Caco-2 (cell line): ENCODE data around the gene PCDHGB3. TPM values are rescaled to one million over a fixed set of nuclear protein-coding genes. Genes with fewer than 3 reads are reported as not detected.

Source experiments
- BruUV-seq: library from RNA; stranded (reverse); fragments of 400-500 nt; replicated peaks from 2 replicates; lab custom pipeline; 2021; lab: Mats Ljungman, UMichigan
- CTCF ChIA-PET: fragments of 300-600 bp; sonication (Branson Sonifier 250); formaldehyde crosslinking; loops from one replicate; lab custom pipeline; 2022; ENCODE audit warnings: antibody characterized with exemption; lab: Charles Lee
- POLR2A ChIA-PET: fragments of 300-600 bp; sonication (Branson Sonifier 250); formaldehyde crosslinking; loops from one replicate; lab custom pipeline; 2022; ENCODE audit warnings: antibody characterized with exemption; lab: Charles Lee
- DNase-seq, 2 experiments: peaks; one replicate each; pipeline versions ENCODE4 v3.0.0 to v3.0.0-alpha.2; 2020 to 2022
- H3K27me3 ChIP-seq: replicated peaks from 2 replicates; pipeline ENCODE4 v1.6.0; 2011; ENCODE audit warnings: low read length; ENCODE audit not compliant: control insufficient read depth, insufficient read depth
- H3K36me3 ChIP-seq: 2 replicates; pipeline ENCODE4 v1.5.1; 2011; ENCODE audit warnings: low read length; ENCODE audit not compliant: control insufficient read depth, insufficient read depth
- H3K4me1 ChIP-seq: fragments of 250-450 bp; sonication (Bioruptor Pico); 2 replicates; pipeline ENCODE4 v1.5.1; 2020; ENCODE audit warnings: mild to moderate bottlenecking
- H3K4me3 ChIP-seq: 2 replicates; pipeline ENCODE4 v1.5.1; 2011; ENCODE audit warnings: low read depth, mild to moderate bottlenecking, control low read depth, low read length
- H3K9me3 ChIP-seq: fragments of 250-450 bp; sonication (Bioruptor Pico); 2 replicates; pipeline ENCODE4 v1.5.1; 2020; ENCODE audit warnings: mild to moderate bottlenecking, moderate library complexity
- H3K27ac Mint-ChIP-seq: one replicate; pipeline ENCODE4 v1.8.0; 2022; ENCODE audit warnings: mixed read lengths; ENCODE audit not compliant: unreplicated experiment
- H3K27me3 Mint-ChIP-seq: one replicate; pipeline ENCODE4 v1.8.0; 2022; ENCODE audit warnings: mixed read lengths; ENCODE audit not compliant: insufficient read depth, unreplicated experiment
- H3K36me3 Mint-ChIP-seq: one replicate; pipeline ENCODE4 v1.8.0; 2022; ENCODE audit warnings: mild to moderate bottlenecking, mixed read lengths; ENCODE audit not compliant: insufficient read depth, unreplicated experiment
- H3K4me1 Mint-ChIP-seq: one replicate; pipeline ENCODE4 v1.8.0; 2022; ENCODE audit warnings: low read depth, mixed read lengths; ENCODE audit not compliant: unreplicated experiment
- H3K4me3 Mint-ChIP-seq: one replicate; pipeline ENCODE4 v1.8.0; 2022; ENCODE audit warnings: mild to moderate bottlenecking, moderate library complexity, mixed read lengths; ENCODE audit not compliant: unreplicated experiment
- H3K9me3 Mint-ChIP-seq: one replicate; pipeline ENCODE4 v1.8.0; 2022; ENCODE audit warnings: mixed read lengths; ENCODE audit not compliant: unreplicated experiment
- intact Hi-C: fragments of 100-400 bp; cut with micrococcal nuclease; formaldehyde crosslinking; loops from one replicate; pipeline ENCODE4 v1.10.0; 2022; ENCODE audit not compliant: unreplicated experiment
- total RNA-seq: library from RNA; stranded (reverse); gene quantifications from 2 replicates; pipeline ENCODE4 v1.2.3, GENCODE V29; 2022
- TF ChIP-seq, protein P1 (sequence below), 2 experiments: fragments of 200-600 bp in 1 of 2; IDR thresholded peaks; 1 replicate in 1 of 2; 2 replicates in 1 of 2; pipeline versions ENCODE4 v1.5.1 to v1.8.0; 2011 to 2022; ENCODE audit warnings: antibody characterized with exemption in 1 of 2, control low read depth in 1 of 2, inconsistent platforms in 1 of 2, low read depth in 1 of 2, low read length in 1 of 2, mild to moderate bottlenecking in 1 of 2, moderate library complexity in 1 of 2; ENCODE audit not compliant: insufficient read depth in 1 of 2, severe bottlenecking in 1 of 2, unreplicated experiment in 1 of 2

Gene PCDHGB3
- total RNA-seq, 1 experiment from 2014 or later: 0.54 TPM

DNA sequence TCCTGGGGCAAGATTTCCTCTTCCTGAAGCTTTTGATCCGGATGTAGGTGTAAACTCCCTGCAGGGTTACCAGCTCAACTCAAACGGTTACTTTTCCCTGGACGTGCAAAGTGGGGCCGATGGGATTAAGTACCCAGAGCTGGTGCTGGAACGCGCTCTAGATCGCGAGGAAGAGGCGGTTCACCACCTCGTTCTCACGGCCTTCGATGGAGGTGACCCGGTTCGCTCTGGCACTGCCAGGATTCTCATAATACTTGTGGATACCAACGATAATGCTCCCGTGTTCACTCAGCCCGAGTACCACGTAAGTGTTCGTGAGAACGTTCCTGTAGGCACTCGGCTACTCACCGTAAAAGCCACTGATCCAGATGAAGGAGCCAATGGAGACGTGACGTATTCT is 14.4 kb upstream of the PCDHGB3 start:
- CTCF ChIA-PET: no interaction called here
- no peak for DNase-seq
- H3K4me3 Mint-ChIP-seq: no peak overlapping the region
- no peaks in the 10 kb centered on the region; the same call in 1 of the 2 replicates for H3K9me3 ChIP-seq
- no peaks in the 10 kb centered on the region for H3K4me1 ChIP-seq
- no peaks in the 10 kb centered on the region for H3K27me3 ChIP-seq
- no peaks in the 10 kb centered on the region for H3K27me3 Mint-ChIP-seq
- intact Hi-C loops: no loop called here
- no peaks in the 10 kb centered on the region for H3K4me1 Mint-ChIP-seq
- no peaks in the 10 kb centered on the region for H3K36me3 Mint-ChIP-seq
- H3K9me3 Mint-ChIP-seq: peaks cover 11% of the 10 kb centered on the region
- TF ChIP-seq, protein P1, sequence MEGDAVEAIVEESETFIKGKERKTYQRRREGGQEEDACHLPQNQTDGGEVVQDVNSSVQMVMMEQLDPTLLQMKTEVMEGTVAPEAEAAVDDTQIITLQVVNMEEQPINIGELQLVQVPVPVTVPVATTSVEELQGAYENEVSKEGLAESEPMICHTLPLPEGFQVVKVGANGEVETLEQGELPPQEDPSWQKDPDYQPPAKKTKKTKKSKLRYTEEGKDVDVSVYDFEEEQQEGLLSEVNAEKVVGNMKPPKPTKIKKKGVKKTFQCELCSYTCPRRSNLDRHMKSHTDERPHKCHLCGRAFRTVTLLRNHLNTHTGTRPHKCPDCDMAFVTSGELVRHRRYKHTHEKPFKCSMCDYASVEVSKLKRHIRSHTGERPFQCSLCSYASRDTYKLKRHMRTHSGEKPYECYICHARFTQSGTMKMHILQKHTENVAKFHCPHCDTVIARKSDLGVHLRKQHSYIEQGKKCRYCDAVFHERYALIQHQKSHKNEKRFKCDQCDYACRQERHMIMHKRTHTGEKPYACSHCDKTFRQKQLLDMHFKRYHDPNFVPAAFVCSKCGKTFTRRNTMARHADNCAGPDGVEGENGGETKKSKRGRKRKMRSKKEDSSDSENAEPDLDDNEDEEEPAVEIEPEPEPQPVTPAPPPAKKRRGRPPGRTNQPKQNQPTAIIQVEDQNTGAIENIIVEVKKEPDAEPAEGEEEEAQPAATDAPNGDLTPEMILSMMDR (IDR thresholded peaks at IDR 0.05; ENCODE audit: insufficient read depth in 1 of 2, low read depth in 1 of 2, low read length in 1 of 2, severe bottlenecking in 1 of 2, unreplicated experiment in 1 of 2): no peak
- POLR2A ChIA-PET: no interaction called here
- no peak overlapping the region for H3K27ac Mint-ChIP-seq
- H3K4me3 ChIP-seq: no peak overlapping the region
- BruUV-seq: no TSS peak
- H3K36me3 ChIP-seq: no peaks in the 10 kb centered on the region

DNA sequence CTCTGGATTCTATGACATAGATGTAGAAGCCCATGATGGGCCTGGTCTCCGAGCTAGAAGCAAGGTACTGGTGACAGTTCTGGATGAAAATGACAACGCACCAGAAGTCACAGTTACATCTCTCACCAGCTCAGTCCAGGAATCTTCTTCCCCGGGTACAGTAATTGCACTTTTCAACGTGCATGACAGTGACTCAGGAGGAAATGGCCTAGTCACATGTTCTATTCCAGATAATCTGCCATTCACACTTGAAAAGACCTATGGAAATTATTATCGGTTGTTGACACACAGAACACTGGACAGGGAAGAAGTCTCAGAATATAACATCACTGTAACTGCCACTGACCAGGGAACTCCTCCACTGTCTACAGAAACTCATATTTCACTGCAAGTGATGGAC is 13.9 kb upstream of the PCDHGB3 start:
- TF ChIP-seq, protein P1 (IDR thresholded peaks at IDR 0.05; ENCODE audit: insufficient read depth in 1 of 2, low read depth in 1 of 2, low read length in 1 of 2, severe bottlenecking in 1 of 2, unreplicated experiment in 1 of 2): no peak
- POLR2A ChIA-PET: no interaction called here

GRCh38 chr5:141356950-141357349 is 13.1 kb upstream of the PCDHGB3 start:
- H3K9me3 ChIP-seq: no peaks in the 10 kb centered on the region; the same call in 1 of the 2 replicates
- TF ChIP-seq, protein P1 (IDR thresholded peaks at IDR 0.05; ENCODE audit: insufficient read depth in 1 of 2, low read depth in 1 of 2, low read length in 1 of 2, severe bottlenecking in 1 of 2, unreplicated experiment in 1 of 2): no peak
- no peak overlapping the region for H3K27ac Mint-ChIP-seq
- H3K36me3 ChIP-seq: no peaks in the 10 kb centered on the region
- POLR2A ChIA-PET: no interaction called here
- H3K27me3 ChIP-seq: no peaks in the 10 kb centered on the region
- H3K4me1 ChIP-seq: no peaks in the 10 kb centered on the region
- no peaks in the 10 kb centered on the region for H3K36me3 Mint-ChIP-seq
- no peaks in the 10 kb centered on the region for H3K27me3 Mint-ChIP-seq
- no peak overlapping the region for H3K4me3 Mint-ChIP-seq
- intact Hi-C loops: no loop called here
- no peaks in the 10 kb centered on the region for H3K4me1 Mint-ChIP-seq
- CTCF ChIA-PET: no interaction called here
- no peak overlapping the region for H3K4me3 ChIP-seq
- H3K9me3 Mint-ChIP-seq: peaks cover 10% of the 10 kb centered on the region
- DNase-seq: no peak
- no TSS peak for BruUV-seq

More for the DNA sequence above, 13.9 kb upstream of the PCDHGB3 start:
- Histone ChIP-seq H3K9me3 (no peaks in the 10 kb centered on the region; the same call in 1 of the 2 replicates), H3K4me3 (no peak overlapping the region), H3K4me1 (no peaks in the 10 kb centered on the region), H3K27me3 (no peaks in the 10 kb centered on the region), H3K36me3 (no peaks in the 10 kb centered on the region)
- CTCF ChIA-PET: no interaction called here
- no peaks in the 10 kb centered on the region for H3K4me1 Mint-ChIP-seq
- DNase-seq: no peak
- no peaks in the 10 kb centered on the region for H3K27me3 Mint-ChIP-seq
- H3K36me3 Mint-ChIP-seq: no peaks in the 10 kb centered on the region
- H3K27ac Mint-ChIP-seq: no peak overlapping the region
- intact Hi-C loops: no loop called here
- H3K4me3 Mint-ChIP-seq: no peak overlapping the region
- peaks cover 10% of the 10 kb centered on the region for H3K9me3 Mint-ChIP-seq
- no TSS peak for BruUV-seq
